Right atrium auricular region (tissue), 2 donors: Measurements from ENCODE around the gene SNX9. TPM values are rescaled to one million over a fixed set of nuclear protein-coding genes. Genes with fewer than 3 reads are reported as not detected.
"Not testable (repeated sequence)": the region's sequence is repeated elsewhere in the genome, so short reads cannot be mapped to it uniquely, and the experiment has no call there.

Source experiments
- DNase-seq: peaks from one replicate; pipeline ENCODE4 v3.0.0-alpha.2; 2019; ENCODE audit warnings: low spot score
- H3K27ac ChIP-seq, 2 donors: fragments of 200-600 bp; sonication (generic); 1 replicate in 1 of 2; 2 replicates in 1 of 2; pipeline ENCODE4 v1.5.1; 2016 to 2019
- H3K27me3 ChIP-seq, 2 donors: fragments of 200-600 bp; sonication (generic); one replicate each; pipeline versions ENCODE4 v1.5.1 to v1.6.0; 2017 to 2019
- H3K36me3 ChIP-seq: fragments of 200-600 bp; sonication (generic); one replicate; pipeline ENCODE4 v1.5.1; 2016
- H3K4me1 ChIP-seq, 2 donors: fragments of 200-600 bp; sonication (generic); one replicate each; pipeline versions ENCODE4 v1.5.1 to v1.6.0; 2017 to 2019
- H3K4me3 ChIP-seq, 2 donors: fragments of 200-600 bp; sonication (generic); 1 replicate in 1 of 2; 2 replicates in 1 of 2; pipeline ENCODE4 v1.5.1; 2017 to 2019; ENCODE audit warnings: mild to moderate bottlenecking in 1 of 2, moderate library complexity in 1 of 2
- H3K9me3 ChIP-seq, 2 donors: fragments of 200-600 bp; sonication (generic); one replicate each; pipeline ENCODE4 v1.5.1; 2019
- CTCF ChIP-seq, 2 donors: fragments of 200-600 bp; sonication (generic); IDR thresholded peaks; one replicate each; pipeline ENCODE4 v1.5.1; 2019; ENCODE audit warnings: antibody characterized with exemption in 2 of 2
- total RNA-seq, 2 donors: library from RNA; depleted of rRNA; stranded (reverse); fragments of >200 nt; gene quantifications; one replicate each; pipeline ENCODE4 v1.1.0, GENCODE V29; 2016

The SNX9 gene
- total RNA-seq, 2 donors from 2014 or later, result 26.6 to 39.4 TPM

DNA sequence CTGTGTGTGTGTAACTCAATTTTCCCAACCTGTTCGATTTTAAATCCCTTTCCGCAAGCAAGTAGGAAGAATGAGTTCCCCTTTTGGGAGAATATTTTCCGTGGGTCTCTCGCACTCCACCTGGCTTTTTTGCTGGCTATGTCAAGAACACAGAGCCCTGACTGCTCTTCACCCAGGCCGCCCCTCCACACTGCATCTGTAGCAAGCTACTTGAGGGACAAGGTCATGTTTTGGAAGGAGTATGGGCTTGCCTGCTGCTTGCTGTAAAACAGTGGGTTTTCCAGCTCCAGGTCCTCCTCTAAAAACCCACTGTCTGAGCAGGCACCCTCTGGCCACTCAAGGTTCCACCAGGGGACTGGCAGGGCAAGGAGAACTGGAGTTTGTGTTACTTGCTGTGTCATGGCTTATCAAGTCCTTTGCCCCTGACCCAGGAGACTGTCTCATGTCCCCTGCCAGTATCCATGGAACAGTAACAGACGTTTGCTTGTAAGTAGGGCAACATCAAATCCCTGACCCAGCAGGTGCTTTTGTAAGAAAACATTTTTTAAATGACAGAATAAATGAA is 123.1 kb downstream of the SNX9 start:
- Histone ChIP-seq H3K4me1 (no peaks in the 10 kb centered on the region), H3K27me3 (no peaks in the 10 kb centered on the region), H3K9me3 (peaks cover 0 to 6% of the 10 kb centered on the region in 2 donors), H3K36me3 (peaks cover 44% of the 10 kb centered on the region), H3K4me3 (no peak overlapping the region), H3K27ac (no peak overlapping the region)
- TF ChIP-seq CTCF (IDR thresholded peaks at IDR 0.05), result no peak
- no peak for DNase-seq

- no peak overlapping the region for H3K4me3 ChIP-seq
- H3K36me3 ChIP-seq, result peaks cover 35% of the 10 kb centered on the region
- DNase-seq, result no peak
- no peak overlapping the region for H3K27ac ChIP-seq
- peaks cover 0 to 6% of the 10 kb centered on the region in 2 donors for H3K9me3 ChIP-seq
- no peaks in the 10 kb centered on the region for H3K27me3 ChIP-seq
- TF ChIP-seq CTCF (IDR thresholded peaks at IDR 0.05), result peak in 1 of 2 donors; percentile 55
- no peaks in the 10 kb centered on the region for H3K4me1 ChIP-seq
Observed at GRCh38 chr6:157946865-157947532, 124.0 kb downstream of the SNX9 start.

GRCh38 chr6:157950899-157951298 is 127.9 kb downstream of the SNX9 start:
- H3K36me3 ChIP-seq, H3K9me3 ChIP-seq, H3K27ac ChIP-seq, H3K4me3 ChIP-seq, H3K27me3 ChIP-seq, DNase-seq: not testable (repeated sequence)
- peaks cover 0 to 12% of the 10 kb centered on the region in 2 donors for H3K4me1 ChIP-seq

GRCh38 chr6:157951828-157952227 is 128.8 kb downstream of the SNX9 start:
- H3K27me3 ChIP-seq, result no peaks in the 10 kb centered on the region
- H3K27ac ChIP-seq, result no peak overlapping the region
- peaks cover 0 to 6% of the 10 kb centered on the region in 2 donors for H3K9me3 ChIP-seq
- DNase-seq, result no peak
- no peak overlapping the region for H3K4me3 ChIP-seq
- TF ChIP-seq CTCF (IDR thresholded peaks at IDR 0.05), result no peak
- H3K4me1 ChIP-seq, result peaks cover 0 to 12% of the 10 kb centered on the region in 2 donors
- H3K36me3 ChIP-seq, result no peaks in the 10 kb centered on the region

- DNase-seq, result no peak
- no peak overlapping the region for H3K4me3 ChIP-seq
- no peak for TF ChIP-seq CTCF (IDR thresholded peaks at IDR 0.05)
Observed at GRCh38 chr6:157952861-157953351, 129.9 kb downstream of the SNX9 start.

GRCh38 chr6:157953580-157954091 is 130.6 kb downstream of the SNX9 start:
- Histone ChIP-seq H3K36me3 (no peaks in the 10 kb centered on the region), H3K9me3 (peaks cover 0 to 16% of the 10 kb centered on the region in 2 donors), H3K4me3 (peak overlapping the region in 1 of 2 donors; percentile 36), H3K4me1 (peaks cover 0 to 12% of the 10 kb centered on the region in 2 donors), H3K27ac (no peak overlapping the region), H3K27me3 (no peaks in the 10 kb centered on the region)
- no peak for DNase-seq
- no peak for TF ChIP-seq CTCF (IDR thresholded peaks at IDR 0.05)

More at GRCh38 chr6:157952861-157953351, 129.9 kb downstream of the SNX9 start:
- Histone ChIP-seq H3K27ac (no peak overlapping the region), H3K27me3 (no peaks in the 10 kb centered on the region), H3K9me3 (peaks cover 0 to 9% of the 10 kb centered on the region in 2 donors), H3K4me1 (peaks cover 0 to 12% of the 10 kb centered on the region in 2 donors), H3K36me3 (no peaks in the 10 kb centered on the region)
